ENCODE data around the gene FLOT2.
"Not testable (repeated sequence)": the region's sequence is repeated elsewhere in the genome, so short reads cannot be mapped to it uniquely, and the experiment has no call there.

FLOT2 gene

GRCh38 chr17:28896491-28896883 lies 1.0 kb downstream of the FLOT2 start:
- no peaks in the 10 kb centered on the region for H3K9me3 Mint-ChIP-seq
- H3K27ac Mint-ChIP-seq = peak overlapping the region; percentile 66
- H3K27me3 Mint-ChIP-seq (ENCODE audit: low read depth) = no peaks in the 10 kb centered on the region
- peak overlapping the region; percentile 98 for H3K4me3 Mint-ChIP-seq
- no peak for DNase-seq (ENCODE audit: low spot score)
- peaks cover 47% of the 10 kb centered on the region for H3K36me3 Mint-ChIP-seq (ENCODE audit: low read depth)
- H3K4me1 Mint-ChIP-seq (ENCODE audit: low read depth) = peaks cover 60% of the 10 kb centered on the region

- Mint-ChIP-seq H3K4me3 (peak overlapping the region; percentile 98), H3K4me1 (ENCODE audit: low read depth) (peaks cover 64% of the 10 kb centered on the region), H3K27me3 (ENCODE audit: low read depth) (no peaks in the 10 kb centered on the region), H3K9me3 (no peaks in the 10 kb centered on the region), H3K27ac (peak overlapping the region; percentile 23), H3K36me3 (ENCODE audit: low read depth) (peaks cover 52% of the 10 kb centered on the region)
- DNase-seq (ENCODE audit: low spot score) = no peak
These were observed 1.6 kb downstream of the FLOT2 start for GRCh38 chr17:28895794-28896447.

DNA sequence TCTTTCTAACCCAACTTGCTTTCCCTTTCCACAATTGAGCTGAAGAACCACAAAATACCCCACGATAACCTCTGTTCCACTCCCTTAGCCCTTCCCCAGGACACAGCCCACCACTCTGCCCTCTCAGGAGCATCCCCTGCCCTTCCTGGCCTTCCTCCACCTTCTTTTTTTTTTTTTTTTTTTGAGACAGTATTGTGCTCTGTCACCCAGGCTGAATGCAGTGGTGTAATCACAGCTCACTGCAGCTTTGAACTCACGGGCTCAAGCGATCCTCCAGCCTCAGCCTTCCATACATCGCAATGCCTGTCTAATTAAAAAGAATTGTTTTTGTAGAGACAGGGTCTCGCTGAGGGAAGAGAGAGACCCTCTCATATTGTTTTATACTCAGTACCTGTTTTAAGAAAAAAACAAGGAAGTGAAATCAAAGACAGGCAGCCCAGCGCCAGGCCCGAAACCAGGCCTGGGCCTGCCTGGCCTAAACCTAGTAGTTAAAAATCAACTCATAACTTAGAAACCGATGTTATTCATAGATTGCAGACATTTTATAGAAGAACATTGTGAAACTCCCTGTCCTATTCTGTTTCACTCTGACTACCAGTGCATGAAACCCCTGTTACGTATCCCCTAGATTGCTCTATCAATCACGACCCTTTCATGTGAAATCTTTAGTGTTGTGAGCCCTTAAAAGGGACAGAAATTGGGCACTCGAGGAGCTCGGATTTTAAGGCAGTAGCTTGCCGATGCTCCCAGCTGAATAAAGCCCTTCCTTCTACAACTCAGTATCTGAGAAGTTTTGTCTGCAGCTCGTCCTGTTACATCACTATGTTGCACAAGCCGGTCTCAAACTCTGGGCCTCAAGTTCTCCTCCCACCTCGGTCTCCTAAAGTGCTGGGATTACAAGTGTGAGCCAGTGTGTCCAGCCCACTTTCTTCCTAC lies 4.0 kb downstream of the FLOT2 start:
- peak; percentile 45 for DNase-seq (ENCODE audit: low spot score)
- Mint-ChIP-seq H3K4me3 (peak overlapping the region; percentile 82), H3K27ac (peak overlapping the region; percentile 97), H3K36me3 (ENCODE audit: low read depth) (peaks cover 44% of the 10 kb centered on the region), H3K4me1 (ENCODE audit: low read depth) (peaks cover 59% of the 10 kb centered on the region)
- not testable (repeated sequence) for H3K27me3 Mint-ChIP-seq (ENCODE audit: low read depth); H3K9me3 Mint-ChIP-seq

DNA sequence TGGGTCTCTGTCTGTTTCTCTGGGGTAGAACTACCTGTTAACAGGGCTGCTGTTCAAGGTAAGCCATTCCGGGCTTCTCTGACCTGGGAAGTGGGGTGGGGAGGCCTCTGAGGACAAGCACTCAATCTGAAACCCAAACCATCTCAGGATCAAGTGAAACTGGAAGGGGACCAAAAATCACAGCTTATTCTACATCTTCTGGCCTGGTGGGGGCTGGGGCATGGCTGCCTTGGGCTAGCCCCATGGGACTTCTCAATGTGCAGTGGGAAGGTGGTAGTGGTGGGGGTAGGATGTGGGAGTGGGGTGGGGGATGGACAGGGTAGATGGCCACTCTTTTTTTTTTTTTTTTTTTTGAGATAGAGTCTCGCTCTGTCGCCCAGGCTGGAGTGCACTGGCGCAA lies 5.5 kb downstream of the FLOT2 start:
- H3K4me3 Mint-ChIP-seq = peak overlapping the region; percentile 63
- DNase-seq (ENCODE audit: low spot score) = no peak
- no peaks in the 10 kb centered on the region for H3K9me3 Mint-ChIP-seq
- H3K36me3 Mint-ChIP-seq (ENCODE audit: low read depth) = peaks cover 39% of the 10 kb centered on the region
- H3K27me3 Mint-ChIP-seq (ENCODE audit: low read depth) = no peaks in the 10 kb centered on the region
- H3K4me1 Mint-ChIP-seq (ENCODE audit: low read depth) = peaks cover 51% of the 10 kb centered on the region
- peak overlapping the region; percentile 86 for H3K27ac Mint-ChIP-seq

GRCh38 chr17:28891201-28891600 lies 6.3 kb downstream of the FLOT2 start:
- no peaks in the 10 kb centered on the region for H3K9me3 Mint-ChIP-seq
- H3K4me1 Mint-ChIP-seq (ENCODE audit: low read depth) = peaks cover 51% of the 10 kb centered on the region
- peak overlapping the region; percentile 86 for H3K27ac Mint-ChIP-seq
- no peak for DNase-seq (ENCODE audit: low spot score)
- no peaks in the 10 kb centered on the region for H3K27me3 Mint-ChIP-seq (ENCODE audit: low read depth)
- peaks cover 39% of the 10 kb centered on the region for H3K36me3 Mint-ChIP-seq (ENCODE audit: low read depth)
- H3K4me3 Mint-ChIP-seq = peak overlapping the region; percentile 63

DNA sequence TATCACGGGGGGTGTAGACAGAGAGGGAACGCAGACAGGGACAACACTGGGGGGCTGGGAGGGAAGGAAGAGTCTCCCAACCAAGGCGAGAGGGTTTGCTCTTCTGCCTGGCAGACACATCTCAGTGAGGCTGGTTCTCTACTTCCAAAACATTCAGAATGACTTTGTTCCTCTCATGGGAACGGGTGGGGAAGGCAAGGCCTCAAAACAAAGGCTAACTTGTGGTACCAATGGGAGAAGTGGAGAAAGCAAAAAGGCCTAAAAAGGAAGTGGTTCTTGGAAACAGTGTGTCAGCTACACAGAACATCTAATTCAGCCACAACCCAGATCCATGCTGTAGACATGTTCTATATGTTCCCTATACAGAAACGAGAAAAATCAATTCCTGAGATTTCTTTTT lies 7.5 kb downstream of the FLOT2 start:
- Mint-ChIP-seq H3K4me3 (peak overlapping the region; percentile 51), H3K9me3 (no peaks in the 10 kb centered on the region), H3K4me1 (ENCODE audit: low read depth) (peaks cover 42% of the 10 kb centered on the region), H3K36me3 (ENCODE audit: low read depth) (peaks cover 44% of the 10 kb centered on the region), H3K27me3 (ENCODE audit: low read depth) (no peaks in the 10 kb centered on the region), H3K27ac (peak overlapping the region; percentile 74)
- no peak for DNase-seq (ENCODE audit: low spot score)

- no peak overlapping the region for H3K27ac Mint-ChIP-seq
- peaks cover 53% of the 10 kb centered on the region for H3K36me3 Mint-ChIP-seq (ENCODE audit: low read depth)
These were observed 8.7 kb downstream of the FLOT2 start for GRCh38 chr17:28888832-28889231.

GRCh38 chr17:28887871-28888471 lies 9.6 kb downstream of the FLOT2 start:
- no peak overlapping the region for H3K4me3 Mint-ChIP-seq
- no peak overlapping the region for H3K27ac Mint-ChIP-seq
- H3K9me3 Mint-ChIP-seq = no peaks in the 10 kb centered on the region
- peaks cover 33% of the 10 kb centered on the region for H3K4me1 Mint-ChIP-seq (ENCODE audit: low read depth)
- no peaks in the 10 kb centered on the region for H3K27me3 Mint-ChIP-seq (ENCODE audit: low read depth)
- H3K36me3 Mint-ChIP-seq (ENCODE audit: low read depth) = peaks cover 49% of the 10 kb centered on the region
- DNase-seq (ENCODE audit: low spot score) = no peak

More at GRCh38 chr17:28888832-28889231, 8.7 kb downstream of the FLOT2 start:
- no peak for DNase-seq (ENCODE audit: low spot score)
- Mint-ChIP-seq H3K4me3 (no peak overlapping the region), H3K27me3 (ENCODE audit: low read depth) (no peaks in the 10 kb centered on the region), H3K4me1 (ENCODE audit: low read depth) (peaks cover 42% of the 10 kb centered on the region), H3K9me3 (no peaks in the 10 kb centered on the region)

DNA sequence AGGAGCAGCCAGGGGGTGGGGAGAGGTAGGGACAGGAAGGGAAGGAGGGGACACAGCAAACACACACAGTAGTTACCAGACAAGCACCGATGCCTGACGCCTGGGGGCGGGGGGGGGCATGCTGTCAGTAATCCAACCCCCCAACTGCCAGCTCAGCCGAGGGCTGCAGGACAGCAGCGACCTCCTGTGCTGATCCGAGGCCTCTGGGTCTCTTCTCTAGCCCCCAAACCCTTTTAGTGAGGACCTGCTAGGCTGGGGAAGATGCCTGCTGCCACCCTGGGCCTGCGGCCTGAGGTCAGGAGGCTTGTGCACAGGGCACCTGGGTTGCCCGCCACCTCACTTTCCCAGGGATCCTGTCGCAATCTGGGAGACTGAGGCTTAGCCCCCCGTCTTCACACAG lies 11.6 kb downstream of the FLOT2 start:
- Mint-ChIP-seq H3K4me3 (no peak overlapping the region), H3K9me3 (no peaks in the 10 kb centered on the region), H3K4me1 (ENCODE audit: low read depth) (peaks cover 16% of the 10 kb centered on the region), H3K27me3 (ENCODE audit: low read depth) (no peaks in the 10 kb centered on the region), H3K27ac (no peak overlapping the region), H3K36me3 (ENCODE audit: low read depth) (peaks cover 46% of the 10 kb centered on the region)
- no peak for DNase-seq (ENCODE audit: low spot score)

DNA sequence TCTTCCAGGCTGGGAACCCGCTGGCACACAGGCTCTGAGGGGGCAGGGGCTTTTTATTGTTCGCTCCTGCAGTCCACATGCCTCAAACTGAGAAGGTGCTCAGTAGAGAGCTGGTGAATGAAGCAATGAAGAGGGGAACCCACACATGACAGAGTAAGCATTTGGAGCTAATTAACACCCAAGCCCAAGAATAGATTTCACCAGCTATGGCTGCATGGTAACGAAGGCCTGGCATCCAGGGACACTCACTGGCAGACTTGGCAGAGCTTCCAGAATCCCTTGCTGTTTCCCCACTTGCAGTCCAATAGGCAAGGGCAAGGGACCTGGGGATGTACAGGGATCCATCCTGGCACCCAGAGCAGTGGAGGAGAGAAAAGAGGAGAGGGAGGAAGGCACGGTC lies 12.2 kb downstream of the FLOT2 start:
- Mint-ChIP-seq H3K27me3 (ENCODE audit: low read depth) (no peaks in the 10 kb centered on the region), H3K4me3 (no peak overlapping the region), H3K36me3 (ENCODE audit: low read depth) (peaks cover 49% of the 10 kb centered on the region), H3K4me1 (ENCODE audit: low read depth) (peaks cover 11% of the 10 kb centered on the region), H3K27ac (no peak overlapping the region), H3K9me3 (no peaks in the 10 kb centered on the region)
- DNase-seq (ENCODE audit: low spot score) = no peak

- no peaks in the 10 kb centered on the region for H3K9me3 Mint-ChIP-seq
- H3K4me3 Mint-ChIP-seq = no peak overlapping the region
- no peak for DNase-seq (ENCODE audit: low spot score)
- H3K27me3 Mint-ChIP-seq (ENCODE audit: low read depth) = no peaks in the 10 kb centered on the region
- no peak overlapping the region for H3K27ac Mint-ChIP-seq
- H3K36me3 Mint-ChIP-seq (ENCODE audit: low read depth) = peaks cover 53% of the 10 kb centered on the region
- peaks cover 6% of the 10 kb centered on the region for H3K4me1 Mint-ChIP-seq (ENCODE audit: low read depth)
These were observed 13.4 kb downstream of the FLOT2 start for GRCh38 chr17:28883967-28884702.

DNA sequence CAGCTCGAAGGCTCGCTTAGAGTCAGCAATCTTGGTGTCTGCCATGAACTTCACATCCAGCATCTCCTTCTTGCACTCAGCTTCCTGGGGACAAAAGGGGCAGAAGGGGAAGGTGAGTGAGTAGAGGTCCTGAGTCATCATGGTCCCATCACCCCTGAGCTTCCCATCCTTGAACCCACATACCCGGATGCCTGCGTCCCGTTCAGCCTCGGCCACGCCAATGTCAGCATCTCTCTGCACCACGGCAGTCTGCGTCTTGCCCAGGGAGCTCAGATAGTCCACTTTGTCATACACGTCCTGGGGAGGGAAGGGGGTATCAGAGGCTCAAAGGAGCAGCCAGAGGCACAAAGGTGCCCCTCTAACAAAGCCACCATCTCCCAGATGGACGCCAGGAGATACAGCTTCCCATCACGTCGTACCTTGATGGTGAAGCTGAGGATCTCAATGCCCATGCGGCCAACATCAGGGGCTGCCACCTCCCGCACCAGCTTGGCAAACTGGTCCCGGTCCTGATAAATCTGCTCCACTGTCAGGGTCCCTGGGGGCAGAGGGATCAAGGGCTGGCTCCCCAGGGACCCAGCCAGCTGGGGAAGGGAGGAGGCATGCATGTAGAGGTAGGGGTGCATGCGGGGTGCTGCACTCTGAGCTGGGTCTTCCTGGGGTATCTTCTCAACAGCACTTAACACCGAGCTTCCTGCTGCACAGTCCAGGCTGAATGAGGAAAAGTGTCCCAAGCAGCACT lies 15.2 kb downstream of the FLOT2 start:
- H3K4me1 Mint-ChIP-seq (ENCODE audit: low read depth) = peaks cover 4% of the 10 kb centered on the region
- H3K27me3 Mint-ChIP-seq (ENCODE audit: low read depth) = no peaks in the 10 kb centered on the region
- H3K27ac Mint-ChIP-seq = no peak overlapping the region
- H3K36me3 Mint-ChIP-seq (ENCODE audit: low read depth) = peaks cover 62% of the 10 kb centered on the region
- no peak for DNase-seq (ENCODE audit: low spot score)
- H3K9me3 Mint-ChIP-seq = no peaks in the 10 kb centered on the region
- H3K4me3 Mint-ChIP-seq = no peak overlapping the region

DNA sequence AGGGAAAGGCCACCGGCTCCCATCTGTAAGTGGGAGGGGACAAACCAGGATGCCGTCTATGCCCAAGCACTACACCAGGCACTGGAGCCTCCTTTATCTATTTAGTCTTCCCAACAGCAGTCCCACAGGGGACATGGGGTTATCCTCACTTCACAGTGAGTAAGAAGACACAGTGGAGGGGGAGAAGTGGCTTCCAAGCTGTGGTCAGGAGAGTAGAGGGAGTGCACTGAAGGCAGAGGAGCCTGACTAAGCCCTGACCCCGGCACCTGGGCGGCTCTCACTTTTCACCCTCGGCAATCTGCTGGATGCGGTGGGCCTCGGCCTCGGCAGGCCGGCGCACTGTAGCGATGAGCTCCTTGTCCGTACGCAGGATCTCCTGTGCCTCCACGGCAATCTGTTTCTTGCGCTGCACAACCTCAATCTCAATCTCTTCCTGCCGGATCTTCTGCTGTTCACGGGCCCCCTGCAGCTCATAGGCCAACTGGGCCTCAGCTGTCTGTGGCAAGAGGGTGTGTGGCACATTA lies 15.9 kb downstream of the FLOT2 start:
- Mint-ChIP-seq H3K4me1 (ENCODE audit: low read depth) (peaks cover 4% of the 10 kb centered on the region), H3K36me3 (ENCODE audit: low read depth) (peaks cover 61% of the 10 kb centered on the region), H3K4me3 (no peak overlapping the region), H3K27me3 (ENCODE audit: low read depth) (no peaks in the 10 kb centered on the region), H3K27ac (no peak overlapping the region), H3K9me3 (no peaks in the 10 kb centered on the region)
- DNase-seq (ENCODE audit: low spot score) = no peak
